ENCODE measurements around the gene NIPA2.

DNA sequence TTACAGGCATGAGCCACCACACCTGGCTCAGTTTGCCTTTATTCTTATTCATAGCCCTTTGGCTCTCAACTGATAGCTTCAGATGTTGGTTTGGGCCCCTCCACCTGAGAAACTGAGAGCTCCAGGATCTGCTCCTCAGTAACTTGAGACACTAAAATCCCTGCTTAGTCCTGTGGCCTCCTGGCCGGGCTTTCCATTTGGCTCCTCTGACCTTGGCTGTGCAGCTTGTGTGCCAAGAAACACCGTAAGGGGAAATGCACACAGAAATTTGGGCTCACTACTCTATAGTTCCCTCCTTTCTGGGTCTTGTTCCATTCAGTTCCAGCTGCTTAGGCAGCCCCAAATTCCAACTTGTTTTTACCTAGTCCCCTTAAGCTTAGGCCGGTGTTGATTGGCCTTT, 24.9 kb downstream of the NIPA2 start:
- TF ChIP-seq, protein P1, sequence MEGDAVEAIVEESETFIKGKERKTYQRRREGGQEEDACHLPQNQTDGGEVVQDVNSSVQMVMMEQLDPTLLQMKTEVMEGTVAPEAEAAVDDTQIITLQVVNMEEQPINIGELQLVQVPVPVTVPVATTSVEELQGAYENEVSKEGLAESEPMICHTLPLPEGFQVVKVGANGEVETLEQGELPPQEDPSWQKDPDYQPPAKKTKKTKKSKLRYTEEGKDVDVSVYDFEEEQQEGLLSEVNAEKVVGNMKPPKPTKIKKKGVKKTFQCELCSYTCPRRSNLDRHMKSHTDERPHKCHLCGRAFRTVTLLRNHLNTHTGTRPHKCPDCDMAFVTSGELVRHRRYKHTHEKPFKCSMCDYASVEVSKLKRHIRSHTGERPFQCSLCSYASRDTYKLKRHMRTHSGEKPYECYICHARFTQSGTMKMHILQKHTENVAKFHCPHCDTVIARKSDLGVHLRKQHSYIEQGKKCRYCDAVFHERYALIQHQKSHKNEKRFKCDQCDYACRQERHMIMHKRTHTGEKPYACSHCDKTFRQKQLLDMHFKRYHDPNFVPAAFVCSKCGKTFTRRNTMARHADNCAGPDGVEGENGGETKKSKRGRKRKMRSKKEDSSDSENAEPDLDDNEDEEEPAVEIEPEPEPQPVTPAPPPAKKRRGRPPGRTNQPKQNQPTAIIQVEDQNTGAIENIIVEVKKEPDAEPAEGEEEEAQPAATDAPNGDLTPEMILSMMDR (conservative IDR thresholded peaks at IDR 0.05 in 1 of 2, IDR thresholded peaks at IDR 0.05 in 1 of 2; ENCODE audit: low read depth in 1 of 2, low read length in 2 of 2) = no peak
- TF ChIP-seq EZH2 (IDR thresholded peaks at IDR 0.05; ENCODE audit: low read length, missing control alignments) = no peak
